Suprapubic skin (tissue), 3 donors: ENCODE results near the gene TMEM72.

Experiments
- CTCF ChIP-seq, 2 donors: fragments of 200-600 bp in 1 of 2; fragments of 450-650 bp in 1 of 2; sonication (generic) in 1 of 2; IDR thresholded peaks; one replicate each; pipeline ENCODE4 v1.5.1; 2016 to 2019; ENCODE audit warnings: antibody characterized with exemption in 2 of 2, mild to moderate bottlenecking in 1 of 2, moderate library complexity in 1 of 2
- EP300 ChIP-seq: sonication (generic); formaldehyde crosslinking; IDR thresholded peaks from one replicate; pipeline ENCODE4 v1.6.1; 2017; ENCODE audit warnings: antibody characterized with exemption
- POLR2A ChIP-seq, 2 donors: fragments of 450-650 bp; IDR thresholded peaks; one replicate each; pipeline ENCODE4 v1.6.1; 2017; ENCODE audit warnings: antibody characterized with exemption in 2 of 2, mild to moderate bottlenecking in 2 of 2, moderate library complexity in 2 of 2

GRCh38 chr10:44944354-44944753 lies 33.2 kb downstream of the TMEM72 start:
- TF ChIP-seq CTCF (IDR thresholded peaks at IDR 0.05) (no peak), EP300 (no peak), POLR2A (IDR thresholded peaks at IDR 0.05) (no peak)
